K562 (cell line): Measurements from ENCODE around the gene HARS1. TPM values are rescaled to one million over a fixed set of nuclear protein-coding genes. Genes with fewer than 3 reads are reported as not detected.

Experiments used
- ARID1B ChIP-seq: fragments of 450-650 bp; IDR thresholded peaks from 2 replicates; pipeline ENCODE4 v1.6.1; 2016; ENCODE audit warnings: antibody characterized with exemption, mild to moderate bottlenecking, inconsistent platforms
- CHD1 ChIP-seq: fragments of 200-600 bp; sonication (generic); IDR thresholded peaks from one replicate; pipeline ENCODE4 v1.6.1; 2012; ENCODE audit warnings: mild to moderate bottlenecking, moderate library complexity, low read length, inconsistent platforms
- CREB5 ChIP-seq: fragments of 250-450 bp; sonication (Bioruptor Pico); IDR thresholded peaks from 2 replicates; pipeline ENCODE4 v1.5.0; 2020; ENCODE audit warnings: mild to moderate bottlenecking
- GTF2A2 ChIP-seq: IDR thresholded peaks from 2 replicates; pipeline ENCODE4 v1.6.1; 2016; ENCODE audit warnings: mild to moderate bottlenecking, missing genetic modification characterization, missing compliant biosample characterization
- L3MBTL2 ChIP-seq: fragments of 450-650 bp; IDR thresholded peaks from 2 replicates; pipeline ENCODE4 v1.6.1; 2016; ENCODE audit warnings: mild to moderate bottlenecking, moderate library complexity
- MED1 ChIP-seq: sonication (generic); formaldehyde crosslinking; IDR thresholded peaks from 2 replicates; pipeline ENCODE4 v1.8.1; 2023; ENCODE audit warnings: missing genetic modification reagents, borderline replicate concordance
- MEF2D ChIP-seq: conservative IDR thresholded peaks from 2 replicates; pipeline ENCODE4 v1.6.1; 2016; ENCODE audit warnings: low read depth, missing genetic modification characterization, missing compliant biosample characterization
- MIER1 ChIP-seq: fragments of 450-650 bp; IDR thresholded peaks from 2 replicates; pipeline ENCODE4 v1.6.1; 2016; ENCODE audit warnings: antibody characterized with exemption, mild to moderate bottlenecking, low read depth
- POLR2AphosphoS5 ChIP-seq: IDR thresholded peaks from 2 replicates; pipeline ENCODE4 v1.6.1; 2011; ENCODE audit warnings: mild to moderate bottlenecking, low read depth, low read length, moderate library complexity; ENCODE audit not compliant: control insufficient read depth, insufficient read depth
- RNF219 ChIP-seq: fragments of 250-450 bp; sonication (Bioruptor Pico); IDR thresholded peaks from 2 replicates; pipeline ENCODE4 v1.5.0; 2022; ENCODE audit warnings: mild to moderate bottlenecking
- SRSF9 ChIP-seq: fragments of 200-400 bp; formaldehyde crosslinking; IDR thresholded peaks from 2 replicates; pipeline ENCODE4 v1.6.1; 2017; ENCODE audit warnings: low read depth, low read length, borderline replicate concordance
- TCF3 ChIP-seq: sonication (generic); formaldehyde crosslinking; IDR thresholded peaks from 2 replicates; pipeline ENCODE4 v1.4.0; 2020; ENCODE audit warnings: mild to moderate bottlenecking, missing genetic modification reagents
- TFAM ChIP-seq: fragments of 250-450 bp; sonication (Bioruptor Pico); conservative IDR thresholded peaks from 2 replicates; pipeline ENCODE4 v1.5.0; 2021; ENCODE audit warnings: mild to moderate bottlenecking, moderate library complexity
- ZFP91 ChIP-seq: sonication (generic); formaldehyde crosslinking; IDR thresholded peaks from 2 replicates; pipeline ENCODE4 v1.8.0; 2022; ENCODE audit warnings: mild to moderate bottlenecking, missing genetic modification reagents
- ZNF263 ChIP-seq: sonication (generic); formaldehyde crosslinking; IDR thresholded peaks from 2 replicates; pipeline ENCODE4 v1.8.0; 2022; ENCODE audit warnings: mild to moderate bottlenecking, missing genetic modification reagents, borderline replicate concordance
- ZNF518B ChIP-seq: fragments of 250-450 bp; sonication (Bioruptor Pico); IDR thresholded peaks from 2 replicates; pipeline ENCODE4 v1.5.0; 2021; ENCODE audit warnings: mild to moderate bottlenecking, moderate library complexity
- ZNF717 ChIP-seq: fragments of 250-450 bp; sonication (Bioruptor Pico); IDR thresholded peaks from 2 replicates; pipeline ENCODE4 v1.5.0; 2021
- ZSCAN32 ChIP-seq: fragments of 450-650 bp; formaldehyde crosslinking; IDR thresholded peaks from 2 replicates; pipeline ENCODE4 v1.4.0; 2020; ENCODE audit warnings: mild to moderate bottlenecking, moderate library complexity
- polyA plus RNA-seq, 8 experiments: library from polyadenylated mRNA; depleted of rRNA in 4 of 8; stranded (reverse) in 5 of 8; unstranded in 3 of 8; fragments of >200 nt; fragmentation: Nextera tagmentation in 2 of 8; fragmentation: Illumina TruSeq in 1 of 8; extraction: Ambion mirVana in 2 of 8; extraction: Trizol in 1 of 8; gene quantifications; 2 replicates each; pipeline versions ENCODE4 v1.2.1 to v1.2.3, GENCODE V29; 2011 to 2014; ENCODE audit warnings: inconsistent platforms in 1 of 8, missing spikeins in 1 of 8
- total RNA-seq, 7 experiments: library from RNA; depleted of rRNA in 6 of 7; stranded (reverse); fragments of >200 nt in 6 of 7; fragmentation: Illumina TruSeq in 2 of 7; extraction: Trizol in 2 of 7; gene quantifications; 2 replicates each; pipeline versions ENCODE4 v1.2.1 to v1.2.3, GENCODE V29; 2011 to 2021; ENCODE audit warnings: low replicate concordance in 1 of 7
- TF ChIP-seq, protein P1 (sequence below): fragments of 250-450 bp; sonication (Bioruptor Pico); IDR thresholded peaks from 2 replicates; pipeline ENCODE4 v1.9.0; 2021; ENCODE audit warnings: mild to moderate bottlenecking

HARS1 gene
- total and polyA plus RNA-seq, 9 of the 15 experiments (the other 6 are each of a cell fraction or from before 2014, with no cell fraction given): 13.5 to 88.5 (median 75.2) TPM

GRCh38 chr5:140664359-140665119 is 26.6 kb downstream of the HARS1 start, which contains the start of gene WDR55 (continued):
- no peak for TF ChIP-seq ZSCAN32
- TF ChIP-seq ZNF263 (CRISPR knock-in tag): no peak
- TF ChIP-seq CHD1: peak; percentile 54
- no peak for TF ChIP-seq TFAM
- TF ChIP-seq ZFP91 (CRISPR knock-in tag): no peak
- TF ChIP-seq ZNF518B (CRISPR knock-in tag): no peak
- TF ChIP-seq ARID1B: peak; percentile 51
- peak; percentile 76 for TF ChIP-seq L3MBTL2
- TF ChIP-seq MEF2D (tag): 0 out of 2 replicates have a peak, but pooled peaks have one; percentile 32
- peak; percentile 71 for TF ChIP-seq POLR2AphosphoS5
- no peak for TF ChIP-seq MED1 (CRISPR knock-in tag)
- no peak for TF ChIP-seq ZNF717 (CRISPR knock-in tag)
- TF ChIP-seq, protein P1, sequence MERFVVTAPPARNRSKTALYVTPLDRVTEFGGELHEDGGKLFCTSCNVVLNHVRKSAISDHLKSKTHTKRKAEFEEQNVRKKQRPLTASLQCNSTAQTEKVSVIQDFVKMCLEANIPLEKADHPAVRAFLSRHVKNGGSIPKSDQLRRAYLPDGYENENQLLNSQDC (CRISPR knock-in tag): no peak
- TF ChIP-seq MIER1: no peak
- no peak for TF ChIP-seq GTF2A2 (tag)
- no peak for TF ChIP-seq SRSF9
- TF ChIP-seq RNF219 (CRISPR knock-in tag): no peak
- TF ChIP-seq TCF3 (CRISPR knock-in tag): peak; percentile 50; the same call in 1 of the 2 replicates
- no peak for TF ChIP-seq CREB5 (CRISPR knock-in tag)
